Loucy (cell line): ENCODE data around the gene SHC4.

Experiments
- H2AFZ ChIP-seq: fragments of 200-600 bp; sonication (generic); 2 replicates; pipeline ENCODE4 v1.6.0; 2016; ENCODE audit warnings: antibody characterized with exemption, mild to moderate bottlenecking, low read length, moderate library complexity
- H3F3A ChIP-seq: fragments of 200-600 bp; 2 replicates; pipeline ENCODE4 v1.6.0; 2016; ENCODE audit warnings: antibody characterized with exemption, low read depth, mild to moderate bottlenecking
- H3K27me3 ChIP-seq: fragments of 200-600 bp; sonication (generic); 2 replicates; pipeline ENCODE4 v1.6.1; 2014; ENCODE audit warnings: low read length, mild to moderate bottlenecking; ENCODE audit not compliant: insufficient read depth, poor library complexity, severe bottlenecking
- H3K36me3 ChIP-seq: fragments of 200-600 bp; sonication (generic); 2 replicates; pipeline ENCODE4 v1.6.1; 2016; ENCODE audit warnings: low read length; ENCODE audit not compliant: insufficient read depth
- H3K4me1 ChIP-seq: fragments of 200-600 bp; sonication (generic); 2 replicates; pipeline ENCODE4 v1.5.1; 2014; ENCODE audit warnings: low read length, mild to moderate bottlenecking; ENCODE audit not compliant: insufficient read depth, poor library complexity, severe bottlenecking
- H3K4me2 ChIP-seq: fragments of 200-600 bp; sonication (generic); 2 replicates; pipeline ENCODE4 v1.6.0; 2014; ENCODE audit warnings: antibody characterized with exemption, low read length, low read depth, mild to moderate bottlenecking; ENCODE audit not compliant: poor library complexity, severe bottlenecking
- H3K4me3 ChIP-seq: fragments of 200-600 bp; sonication (generic); 2 replicates; pipeline ENCODE4 v1.5.1; 2014; ENCODE audit warnings: low read length, mild to moderate bottlenecking, mixed read lengths; ENCODE audit not compliant: poor library complexity, severe bottlenecking
- H3K79me2 ChIP-seq: fragments of 200-600 bp; sonication (generic); 2 replicates; pipeline ENCODE4 v1.6.1; 2014; ENCODE audit warnings: low read length; ENCODE audit not compliant: insufficient read depth
- H3K9ac ChIP-seq: fragments of 200-600 bp; sonication (generic); 2 replicates; pipeline ENCODE4 v1.6.0; 2014; ENCODE audit warnings: mild to moderate bottlenecking, low read depth, low read length, moderate library complexity; ENCODE audit not compliant: poor library complexity, severe bottlenecking
- H3K9me2 ChIP-seq: fragments of 200-600 bp; sonication (generic); replicated peaks from 2 replicates; pipeline ENCODE4 v1.6.1; 2016; ENCODE audit warnings: low read depth, low read length, mixed read lengths
- H3K9me3 ChIP-seq: fragments of 200-600 bp; sonication (generic); 2 replicates; pipeline ENCODE4 v1.6.1; 2014; ENCODE audit warnings: mild to moderate bottlenecking, antibody characterized with exemption, low read length, low read depth; ENCODE audit not compliant: insufficient read depth
- H4K20me1 ChIP-seq: fragments of 200-600 bp; sonication (generic); 2 replicates; pipeline ENCODE4 v1.6.0; 2014; ENCODE audit warnings: antibody characterized with exemption, low read length, mild to moderate bottlenecking; ENCODE audit not compliant: insufficient read depth, poor library complexity, severe bottlenecking
- CTCF ChIP-seq: fragments of 200-600 bp; sonication (generic); conservative IDR thresholded peaks from 2 replicates; pipeline ENCODE4 v1.5.1; 2014; ENCODE audit warnings: mild to moderate bottlenecking, antibody characterized with exemption, low read length
- EZH2phosphoT487 ChIP-seq: fragments of 200-600 bp; IDR thresholded peaks from 2 replicates; pipeline ENCODE4 v1.6.1; 2018; ENCODE audit warnings: antibody characterized with exemption, mild to moderate bottlenecking, moderate library complexity, borderline replicate concordance

The SHC4 gene

GRCh38 chr15:48785195-48785594 is 178.5 kb downstream of the SHC4 start:
- Histone ChIP-seq H3K27me3 (no peaks in the 10 kb centered on the region), H3K9ac (no peak overlapping the region), H2AFZ (no peak overlapping the region), H3K4me1 (no peaks in the 10 kb centered on the region), H3F3A (no peaks in the 10 kb centered on the region), H3K9me3 (no peaks in the 10 kb centered on the region), H3K36me3 (peaks cover 78% of the 10 kb centered on the region), H3K4me3 (no peak overlapping the region), H3K4me2 (no peak overlapping the region), H3K79me2 (no peaks in the 10 kb centered on the region), H3K9me2 (no peaks in the 10 kb centered on the region), H4K20me1 (no peaks in the 10 kb centered on the region)
- TF ChIP-seq EZH2phosphoT487, result no peak
- no peak for TF ChIP-seq CTCF

- Histone ChIP-seq H4K20me1 (no peaks in the 10 kb centered on the region), H3K4me3 (no peak overlapping the region), H3K9me3 (no peaks in the 10 kb centered on the region), H3K9ac (no peak overlapping the region), H3K4me1 (no peaks in the 10 kb centered on the region), H2AFZ (no peak overlapping the region), H3K4me2 (no peak overlapping the region), H3F3A (no peaks in the 10 kb centered on the region), H3K79me2 (no peaks in the 10 kb centered on the region), H3K36me3 (peaks cover 78% of the 10 kb centered on the region), H3K27me3 (no peaks in the 10 kb centered on the region), H3K9me2 (no peaks in the 10 kb centered on the region)
- TF ChIP-seq EZH2phosphoT487, result no peak
- no peak for TF ChIP-seq CTCF
Measured at GRCh38 chr15:48784756-48785155, 179.0 kb downstream of the SHC4 start.

- H3F3A ChIP-seq, result no peaks in the 10 kb centered on the region
- H3K27me3 ChIP-seq, result no peaks in the 10 kb centered on the region
- no peaks in the 10 kb centered on the region for H3K4me1 ChIP-seq
- H3K9ac ChIP-seq, result no peak overlapping the region
- no peak overlapping the region for H2AFZ ChIP-seq
- H3K79me2 ChIP-seq, result no peaks in the 10 kb centered on the region
- H3K9me2 ChIP-seq, result no peaks in the 10 kb centered on the region
- TF ChIP-seq EZH2phosphoT487, result no peak
- TF ChIP-seq CTCF, result no peak
- H3K4me3 ChIP-seq, result no peak overlapping the region
- no peaks in the 10 kb centered on the region for H3K9me3 ChIP-seq
- H3K36me3 ChIP-seq, result peaks cover 76% of the 10 kb centered on the region
- no peak overlapping the region for H3K4me2 ChIP-seq
- no peaks in the 10 kb centered on the region for H4K20me1 ChIP-seq
Measured at GRCh38 chr15:48782911-48783310, 180.8 kb downstream of the SHC4 start.
